Cardiac muscle cell (in vitro differentiated cells and primary cell): ENCODE measurements around the gene MPV17L. TPM values are rescaled to one million over a fixed set of nuclear protein-coding genes. Genes with fewer than 3 reads are reported as not detected.
A peak's percentile ranks its signal among the peaks of the same experiment; 100 is the strongest.
"Not testable (repeated sequence)": the region's sequence is repeated elsewhere in the genome, so short reads cannot be mapped to it uniquely, and the experiment has no call there.

Source experiments
- DNase-seq, 2 donors: peaks; one replicate each; pipeline versions ENCODE4 v3.0.0 to v3.0.0-alpha.2; 2010 to 2017; ENCODE audit warnings: low read depth in 1 of 2, low spot score in 1 of 2
- H3K27ac ChIP-seq: fragments of 200-600 bp; sonication (generic); 2 replicates; pipeline ENCODE4 v1.5.1; 2016
- H3K27me3 ChIP-seq: fragments of 200-600 bp; sonication (generic); 2 replicates; pipeline ENCODE4 v1.6.0; 2016; ENCODE audit warnings: control low read depth
- H3K36me3 ChIP-seq: fragments of 200-600 bp; sonication (generic); 2 replicates; pipeline ENCODE4 v1.5.1; 2016; ENCODE audit warnings: control low read depth
- H3K4me1 ChIP-seq: fragments of 200-600 bp; sonication (generic); 2 replicates; pipeline ENCODE4 v1.8.1; 2017; ENCODE audit warnings: low read depth, mild to moderate bottlenecking, mixed run types
- H3K4me3 ChIP-seq: fragments of 200-600 bp; sonication (generic); 2 replicates; pipeline ENCODE4 v1.5.1; 2016; ENCODE audit warnings: mild to moderate bottlenecking
- H3K9me3 ChIP-seq: fragments of 200-600 bp; sonication (generic); 2 replicates; pipeline ENCODE4 v1.5.1; 2017; ENCODE audit warnings: low read depth, mild to moderate bottlenecking, control low read depth
- polyA plus RNA-seq: library from polyadenylated mRNA; unstranded; fragments of >200 nt; fragmentation: Nextera tagmentation; extraction: Ambion mirVana; gene quantifications from 2 replicates; pipeline ENCODE4 v1.2.1, GENCODE V29; 2016
- total RNA-seq: library from RNA; depleted of rRNA; stranded (reverse); fragments of >200 nt; gene quantifications from 2 replicates; pipeline ENCODE4 v1.2.3, GENCODE V29; 2016
- TF ChIP-seq, protein P1 (sequence below): IDR thresholded peaks from 2 replicates; pipeline ENCODE4 v1.5.1; 2012; ENCODE audit warnings: low read depth, mild to moderate bottlenecking, low read length

The MPV17L gene
- total and polyA plus RNA-seq, 2 experiments from 2014 or later, result 1.3 to 1.8 TPM

GRCh38 chr16:15434425-15435215 lies 39.1 kb downstream of the MPV17L start, which contains the start of gene BMERB1:
Gene BMERB1 (plus strand): TSS chr16:15434588. CDS start chr16:15434654, 66 bp downstream.
- Histone ChIP-seq H3K27ac (no peak within 1 kb of the TSS), H3K36me3 (no peaks in the 10 kb centered on the region), H3K9me3 (no peaks in the 10 kb centered on the region), H3K27me3 (peaks cover 21% of the 10 kb centered on the region), H3K4me3 (peak within 1 kb of the TSS; percentile 53), H3K4me1 (peaks cover 4% of the 10 kb centered on the region)
- DNase-seq, result peak; percentile 78 to 82
- TF ChIP-seq, protein P1, sequence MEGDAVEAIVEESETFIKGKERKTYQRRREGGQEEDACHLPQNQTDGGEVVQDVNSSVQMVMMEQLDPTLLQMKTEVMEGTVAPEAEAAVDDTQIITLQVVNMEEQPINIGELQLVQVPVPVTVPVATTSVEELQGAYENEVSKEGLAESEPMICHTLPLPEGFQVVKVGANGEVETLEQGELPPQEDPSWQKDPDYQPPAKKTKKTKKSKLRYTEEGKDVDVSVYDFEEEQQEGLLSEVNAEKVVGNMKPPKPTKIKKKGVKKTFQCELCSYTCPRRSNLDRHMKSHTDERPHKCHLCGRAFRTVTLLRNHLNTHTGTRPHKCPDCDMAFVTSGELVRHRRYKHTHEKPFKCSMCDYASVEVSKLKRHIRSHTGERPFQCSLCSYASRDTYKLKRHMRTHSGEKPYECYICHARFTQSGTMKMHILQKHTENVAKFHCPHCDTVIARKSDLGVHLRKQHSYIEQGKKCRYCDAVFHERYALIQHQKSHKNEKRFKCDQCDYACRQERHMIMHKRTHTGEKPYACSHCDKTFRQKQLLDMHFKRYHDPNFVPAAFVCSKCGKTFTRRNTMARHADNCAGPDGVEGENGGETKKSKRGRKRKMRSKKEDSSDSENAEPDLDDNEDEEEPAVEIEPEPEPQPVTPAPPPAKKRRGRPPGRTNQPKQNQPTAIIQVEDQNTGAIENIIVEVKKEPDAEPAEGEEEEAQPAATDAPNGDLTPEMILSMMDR, result no peak

- H3K27me3 ChIP-seq, result peaks cover 21% of the 10 kb centered on the region
- TF ChIP-seq, protein P1, result no peak
- peaks cover 4% of the 10 kb centered on the region for H3K4me1 ChIP-seq
- H3K9me3 ChIP-seq, result no peaks in the 10 kb centered on the region
- H3K27ac ChIP-seq, result no peak overlapping the region
- peak overlapping the region; percentile 53 for H3K4me3 ChIP-seq
- DNase-seq, result peak in 1 of 2 donors; percentile 4
- H3K36me3 ChIP-seq, result no peaks in the 10 kb centered on the region
Measured at GRCh38 chr16:15435216-15435864, 39.8 kb downstream of the MPV17L start.

- no peak for DNase-seq
- Histone ChIP-seq H3K27me3 (peaks cover 18% of the 10 kb centered on the region), H3K27ac (no peak overlapping the region), H3K36me3 (no peaks in the 10 kb centered on the region), H3K9me3 (no peaks in the 10 kb centered on the region), H3K4me1 (peaks cover 4% of the 10 kb centered on the region), H3K4me3 (no peak overlapping the region)
- TF ChIP-seq, protein P1, result no peak
Measured at GRCh38 chr16:15439102-15439501, 43.5 kb downstream of the MPV17L start.

- Histone ChIP-seq H3K9me3 (no peaks in the 10 kb centered on the region), H3K27ac (no peak overlapping the region), H3K4me1 (peaks cover 4% of the 10 kb centered on the region), H3K27me3 (peaks cover 18% of the 10 kb centered on the region), H3K36me3 (no peaks in the 10 kb centered on the region), H3K4me3 (no peak overlapping the region)
- no peak for DNase-seq
- TF ChIP-seq, protein P1, result no peak
Measured at GRCh38 chr16:15439521-15439920, 44.0 kb downstream of the MPV17L start.

GRCh38 chr16:15440852-15441251 lies 45.3 kb downstream of the MPV17L start:
- TF ChIP-seq, protein P1, result no peak
- H3K4me3 ChIP-seq, result no peak overlapping the region
- no peaks in the 10 kb centered on the region for H3K4me1 ChIP-seq
- H3K27me3 ChIP-seq, result peaks cover 8% of the 10 kb centered on the region
- no peak overlapping the region for H3K27ac ChIP-seq
- peak in 1 of 2 donors; percentile 27 for DNase-seq
- no peaks in the 10 kb centered on the region for H3K9me3 ChIP-seq
- no peaks in the 10 kb centered on the region for H3K36me3 ChIP-seq

DNA sequence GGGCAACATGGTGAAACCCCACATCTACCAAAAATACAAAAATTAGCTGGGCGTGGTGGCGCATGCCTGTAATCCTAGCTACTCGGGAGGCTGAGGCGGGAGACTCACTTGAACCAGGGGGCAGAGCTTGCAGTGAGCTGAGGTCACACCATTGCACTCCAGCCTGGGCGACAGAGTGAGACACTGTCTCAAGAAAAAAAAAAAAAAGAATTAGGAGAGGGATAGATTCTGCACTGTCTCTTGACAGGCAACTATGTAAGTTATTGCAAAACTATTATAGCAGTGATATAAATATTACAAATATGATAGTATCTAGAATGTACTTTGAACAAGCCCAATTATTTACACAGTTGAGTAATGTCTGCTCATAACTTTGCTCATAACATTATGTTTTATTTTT lies 46.6 kb downstream of the MPV17L start:
- not testable (repeated sequence) for H3K9me3 ChIP-seq, DNase-seq, H3K27me3 ChIP-seq, H3K4me3 ChIP-seq, H3K27ac ChIP-seq, H3K4me1 ChIP-seq, H3K36me3 ChIP-seq
